ENCODE results near the gene ACSF2.

Gene ACSF2

GRCh38 chr17:50440172-50440837 lies 14.3 kb downstream of the ACSF2 start:
- DNase-seq (ENCODE audit: low read depth in 2 of 2) = no peak

GRCh38 chr17:50440838-50441829 lies 15.1 kb downstream of the ACSF2 start:
- DNase-seq (ENCODE audit: low read depth in 2 of 2) = no peak

GRCh38 chr17:50443505-50443974 lies 17.5 kb downstream of the ACSF2 start:
- no peak for DNase-seq (ENCODE audit: low read depth in 2 of 2)

- DNase-seq (ENCODE audit: low read depth in 2 of 2) = no peak
Measured at GRCh38 chr17:50444841-50445715, 19.1 kb downstream of the ACSF2 start.

GRCh38 chr17:50445730-50446325 lies 19.8 kb downstream of the ACSF2 start:
- no peak for DNase-seq (ENCODE audit: low read depth in 2 of 2)

- no peak for DNase-seq (ENCODE audit: low read depth in 2 of 2)
Measured at GRCh38 chr17:50447870-50448595, 22.0 kb downstream of the ACSF2 start.

GRCh38 chr17:50448643-50449042 lies 22.6 kb downstream of the ACSF2 start:
- no peak for DNase-seq (ENCODE audit: low read depth in 2 of 2)

- no peak for DNase-seq (ENCODE audit: low read depth in 2 of 2)
Measured at GRCh38 chr17:50451943-50452629, 26.1 kb downstream of the ACSF2 start.

GRCh38 chr17:50452630-50453300 lies 26.7 kb downstream of the ACSF2 start:
- no peak for DNase-seq (ENCODE audit: low read depth in 2 of 2)

GRCh38 chr17:50453901-50454300 lies 27.9 kb downstream of the ACSF2 start:
- DNase-seq (ENCODE audit: low read depth in 2 of 2) = no peak

- no peak for DNase-seq (ENCODE audit: low read depth in 2 of 2)
Measured at GRCh38 chr17:50457621-50458020, 31.6 kb downstream of the ACSF2 start.

GRCh38 chr17:50458270-50458669 lies 32.3 kb downstream of the ACSF2 start:
- no peak for DNase-seq (ENCODE audit: low read depth in 2 of 2)

GRCh38 chr17:50458701-50459676 lies 33.0 kb downstream of the ACSF2 start:
- DNase-seq (ENCODE audit: low read depth in 2 of 2) = no peak

- DNase-seq (ENCODE audit: low read depth in 2 of 2) = no peak
Measured at GRCh38 chr17:50459756-50460155, 33.7 kb downstream of the ACSF2 start.

GRCh38 chr17:50460831-50461526 lies 35.0 kb downstream of the ACSF2 start:
- no peak for DNase-seq (ENCODE audit: low read depth in 2 of 2)

GRCh38 chr17:50461550-50462132 lies 35.6 kb downstream of the ACSF2 start:
- no peak for DNase-seq (ENCODE audit: low read depth in 2 of 2)

- DNase-seq (ENCODE audit: low read depth in 2 of 2) = no peak
Measured at GRCh38 chr17:50462446-50462845, 36.4 kb downstream of the ACSF2 start.
